GM12878 (cell line): ENCODE data around the gene P2RX1. TPM values are rescaled to one million over a fixed set of nuclear protein-coding genes. Genes with fewer than 3 reads are reported as not detected.

Source experiments
- ATAC-seq: fragments of 200-7000 bp; cut with Tn5 transposase; 3 replicates; pipeline ENCODE4 v1.9.1; 2020; ENCODE audit warnings: mild to moderate bottlenecking, moderate library complexity
- BruUV-seq: library from RNA; stranded (reverse); fragments of 400-500 nt; replicated peaks from 2 replicates; lab custom pipeline; 2021; lab: Mats Ljungman, UMichigan
- CTCF ChIA-PET: fragments of 300-600 bp; sonication (Branson Sonifier 250); formaldehyde crosslinking; extraction: SDS; loops from one replicate; lab custom pipeline; 2021; ENCODE audit warnings: inconsistent platforms; lab: Yijun Ruan, JAX
- POLR2A ChIA-PET: fragments of 350-600 bp; formaldehyde crosslinking; extraction: SDS; loops from one replicate; lab custom pipeline; 2021; ENCODE audit warnings: inconsistent platforms; lab: Charles Lee
- RAD21 ChIA-PET: fragments of 300-600 bp; sonication (Branson Sonifier 250); formaldehyde crosslinking; loops from one replicate; lab custom pipeline; 2023; ENCODE audit warnings: antibody characterized with exemption; ENCODE audit not compliant: unreplicated experiment; lab: Charles Lee
- SMC1A ChIA-PET: fragments of 300-600 bp; sonication (Branson Sonifier 250); formaldehyde crosslinking; loops from one replicate; lab custom pipeline; 2023; ENCODE audit not compliant: unreplicated experiment, uncharacterized antibody; lab: Charles Lee
- DNase-seq: peaks from one replicate; pipeline ENCODE4 v3.0.0-alpha.2; 2011; ENCODE audit warnings: low read depth, low spot score
- FAIRE-seq: peaks from 3 replicates; lab custom pipeline; 2011; peaks lifted over from hg19 to GRCh38; lab: Jason Lieb, UNC
- H2AFZ ChIP-seq: 2 replicates; pipeline ENCODE4 v1.6.0; 2011; ENCODE audit warnings: low read depth, low read length, control low read depth; ENCODE audit not compliant: control insufficient read depth
- H3K27ac ChIP-seq: 2 replicates; pipeline ENCODE4 v1.5.1; 2011; ENCODE audit warnings: control low read depth; ENCODE audit not compliant: control insufficient read depth, insufficient read depth
- H3K27me3 ChIP-seq, 2 experiments: replicated peaks in 1 of 2; 2 replicates each; pipeline versions ENCODE4 v1.6.0 to v1.6.1; 2011; ENCODE audit warnings: low read length in 1 of 2; ENCODE audit not compliant: control insufficient read depth in 2 of 2, insufficient read depth in 2 of 2
- H3K36me3 ChIP-seq, 2 experiments: 2 replicates each; pipeline ENCODE4 v1.5.1; 2011; ENCODE audit warnings: low read length in 1 of 2; ENCODE audit not compliant: control insufficient read depth in 2 of 2, insufficient read depth in 2 of 2
- H3K4me1 ChIP-seq: 2 replicates; pipeline ENCODE4 v1.6.1; 2011; ENCODE audit warnings: mild to moderate bottlenecking, low read length, moderate library complexity, mixed read lengths; ENCODE audit not compliant: control insufficient read depth, insufficient read depth
- H3K4me2 ChIP-seq: 2 replicates; pipeline ENCODE4 v1.6.0; 2011; ENCODE audit warnings: control low read depth; ENCODE audit not compliant: control insufficient read depth, insufficient read depth
- H3K4me3 ChIP-seq: fragments of 200-600 bp; sonication (generic); 2 replicates; pipeline ENCODE4 v1.5.1; 2016
- H3K79me2 ChIP-seq: 2 replicates; pipeline ENCODE4 v1.6.0; 2011; ENCODE audit warnings: low read length; ENCODE audit not compliant: control insufficient read depth, insufficient read depth
- H3K9ac ChIP-seq: 2 replicates; pipeline ENCODE4 v1.8.0; 2011; ENCODE audit warnings: low read length, control low read depth, mixed read lengths; ENCODE audit not compliant: control insufficient read depth, insufficient read depth
- H3K9me3 ChIP-seq: replicated peaks from 3 replicates; pipeline ENCODE4 v1.5.1; 2011; ENCODE audit warnings: mild to moderate bottlenecking, low read length; ENCODE audit not compliant: control insufficient read depth, insufficient read depth
- H4K20me1 ChIP-seq: 2 replicates; pipeline ENCODE4 v1.6.0; 2011; ENCODE audit not compliant: control insufficient read depth, insufficient read depth
- BCLAF1 ChIP-seq: fragments of 450-650 bp; IDR thresholded peaks from 2 replicates; pipeline ENCODE4 v1.6.1; 2017; ENCODE audit warnings: antibody characterized with exemption, mild to moderate bottlenecking, moderate library complexity
- CUX1 ChIP-seq: IDR thresholded peaks from 2 replicates; pipeline ENCODE4 v1.6.1; 2012; ENCODE audit warnings: improper control_type of control experiment, low read depth, low read length; ENCODE audit not compliant: insufficient replicate concordance
- IRF3 ChIP-seq: fragments of 450-650 bp; IDR thresholded peaks from 2 replicates; pipeline ENCODE4 v1.6.1; 2014; ENCODE audit warnings: mild to moderate bottlenecking
- IRF5 ChIP-seq: fragments of 450-650 bp; IDR thresholded peaks from 2 replicates; pipeline ENCODE4 v1.6.1; 2017; ENCODE audit warnings: borderline replicate concordance
- MXI1 ChIP-seq: fragments of 150-350 bp; IDR thresholded peaks from 2 replicates; pipeline ENCODE4 v1.6.1; 2011; ENCODE audit warnings: low read depth, mild to moderate bottlenecking, inconsistent platforms, low read length, improper control_type of control experiment
- NR2F1 ChIP-seq: fragments of 450-650 bp; conservative IDR thresholded peaks from 2 replicates; pipeline ENCODE4 v1.6.1; 2017; ENCODE audit warnings: mild to moderate bottlenecking
- RELB ChIP-seq: fragments of 450-650 bp; IDR thresholded peaks from 2 replicates; pipeline ENCODE4 v1.6.1; 2017; ENCODE audit warnings: low read depth, mild to moderate bottlenecking, moderate library complexity
- RUNX3 ChIP-seq: IDR thresholded peaks from 2 replicates; pipeline ENCODE4 v1.6.1; 2012; ENCODE audit warnings: low read length, inconsistent platforms
- ZSCAN29 ChIP-seq: fragments of 450-650 bp; IDR thresholded peaks from 2 replicates; pipeline ENCODE4 v1.6.1; 2017; ENCODE audit warnings: mild to moderate bottlenecking, moderate library complexity
- WGBS: methylation state at CpG from one replicate; pipeline ENCODE4 v1.1.6; 2016; ENCODE audit warnings: low lambda C conversion rate; ENCODE audit not compliant: insufficient replicate concordance, insufficient coverage; ENCODE audit errors: missing lambda C conversion rate; 5-methylcytosine and 5-hydroxymethylcytosine counted together
- in situ Hi-C: fragments of 300-500 bp; cut with MboI; formaldehyde crosslinking; loops from 9 replicates; pipeline ENCODE4 v1.14.3; 2018; ENCODE audit warnings: mixed read lengths
- intact Hi-C: fragments of 100-400 bp; cut with micrococcal nuclease; formaldehyde crosslinking; loops from one replicate; pipeline ENCODE4 v1.14.2; 2022; ENCODE audit not compliant: unreplicated experiment
- polyA plus RNA-seq, 11 experiments: library from polyadenylated mRNA; depleted of rRNA in 4 of 11; unstranded in 6 of 11; stranded (reverse) in 5 of 11; fragments of >200 nt; fragmentation: Nextera tagmentation in 4 of 11; fragmentation: Illumina TruSeq in 1 of 11; extraction: Ambion mirVana in 4 of 11; extraction: Trizol in 1 of 11; gene quantifications; 1 replicate in 1 of 11; 2 replicates in 10 of 11; pipeline versions ENCODE4 v1.2.1 to v1.2.3, GENCODE V29; 2011 to 2016; ENCODE audit warnings: inconsistent platforms in 2 of 11, missing spikeins in 2 of 11, low read depth in 1 of 11
- total RNA-seq, 4 experiments: library from RNA; depleted of rRNA in 3 of 4; stranded (reverse); fragments of >200 nt in 3 of 4; fragmentation: Illumina TruSeq in 1 of 4; extraction: Trizol in 1 of 4; gene quantifications; 2 replicates each; pipeline versions ENCODE4 v1.2.1 to v1.2.3, GENCODE V29; 2013 to 2021

P2RX1 gene
- total and polyA plus RNA-seq, 10 of the 15 experiments (the other 5 are each of a cell fraction or from before 2014, with no cell fraction given), result 0.12 to 6.2 (median 3.4) TPM

- no peak for ATAC-seq
- WGBS, result 71% methylated on average over 12 of the region's 13 CpGs
- Histone ChIP-seq H3K4me2 (peak overlapping the region; percentile 81), H3K4me1 (peaks cover 50% of the 10 kb centered on the region), H3K27ac (peak overlapping the region; percentile 86), H3K79me2 (peaks cover 15% of the 10 kb centered on the region), H3K9ac (peak overlapping the region; percentile 64), H2AFZ (peak overlapping the region; percentile 68), H3K4me3 (peak overlapping the region; percentile 52), H3K27me3 (no peaks in the 10 kb centered on the region), H3K36me3 (no peaks in the 10 kb centered on the region), H3K9me3 (no peaks in the 10 kb centered on the region; the same call in 2 of the 3 replicates), H4K20me1 (no peaks in the 10 kb centered on the region)
- in situ Hi-C loops, result no loop called here
- no peak for DNase-seq
- ChIA-PET POLR2A (interaction anchor here (0.9 to 4.2 kb wide), 5 partner anchors 11 to 87 kb away, joined by 3 to 18 read pairs (median 6); partner anchors contain the start of genes ATP2A3 and CAMKK1), RAD21 (interaction anchor here (0.7 to 5.9 kb wide), 8 partner anchors 10 to 158 kb away, joined by 3 to 70 read pairs (median 4); no protein-coding TSS in a partner anchor), CTCF (interaction anchor here (1.1 to 7.7 kb wide), 8 partner anchors 20 to 159 kb away, joined by 3 to 119 read pairs (median 15); partner anchors contain the start of gene ATP2A3), SMC1A (interaction anchor here (0.7 to 1.8 kb wide), 7 partner anchors 47 to 159 kb away, joined by 3 to 11 read pairs (median 4); no protein-coding TSS in a partner anchor)
- no peak for FAIRE-seq
- BruUV-seq, result no TSS peak
- intact Hi-C loops, result loop anchor here (2.0 kb wide), 2 partner anchors 89 to 159 kb away; no protein-coding TSS in a partner anchor
- 0 out of 2 replicates have a peak, but pooled peaks have one; percentile 13 for TF ChIP-seq RUNX3
- TF ChIP-seq IRF3, result no peak
- peak; percentile 8; the same call in 1 of the 2 replicates for TF ChIP-seq NR2F1
- TF ChIP-seq CUX1, result no peak
- no peak for TF ChIP-seq RELB
- no peak for TF ChIP-seq BCLAF1
- no peak for TF ChIP-seq IRF5
- TF ChIP-seq MXI1, result no peak
- TF ChIP-seq ZSCAN29, result no peak
Measured at GRCh38 chr17:3915581-3915994, 677 bp downstream of the P2RX1 start.
